Panc1 (cell line): ENCODE data around the gene KDM4B.

ENCODE experiments used
- CTCF ChIP-seq: fragments of 450-650 bp; IDR thresholded peaks from 2 replicates; pipeline ENCODE4 v1.5.1; 2017; ENCODE audit warnings: mild to moderate bottlenecking
- SIN3A ChIP-seq: IDR thresholded peaks from 2 replicates; pipeline ENCODE4 v1.6.1; 2012; ENCODE audit warnings: low read depth, mild to moderate bottlenecking, low read length, moderate library complexity, borderline replicate concordance; ENCODE audit not compliant: insufficient read depth

- TF ChIP-seq CTCF (no peak), SIN3A (no peak)
Observed at GRCh38 chr19:4935444-4935843, 33.5 kb upstream of the KDM4B start.
